HL-60 (cell line): Measurements from ENCODE around the gene PRRG3.

Source experiments
- DNase-seq, 2 experiments: peaks; one replicate each; pipeline ENCODE4 v3.0.0-alpha.2; 2010 to 2020; ENCODE audit warnings: low read depth in 1 of 2, low spot score in 1 of 2
- H3K27ac ChIP-seq: fragments of 250-450 bp; sonication (Bioruptor Pico); replicated peaks from 2 replicates; pipeline ENCODE4 v1.5.1; 2020; ENCODE audit warnings: mild to moderate bottlenecking, moderate library complexity
- H3K27me3 ChIP-seq: fragments of 250-450 bp; sonication (Bioruptor Pico); 2 replicates; pipeline ENCODE4 v1.5.1; 2021; ENCODE audit warnings: mild to moderate bottlenecking, moderate library complexity; ENCODE audit not compliant: insufficient read depth, poor library complexity, severe bottlenecking
- H3K4me3 ChIP-seq: replicated peaks from 2 replicates; pipeline ENCODE4 v1.5.1; 2011; ENCODE audit warnings: mild to moderate bottlenecking, control low read depth, low read length; ENCODE audit not compliant: insufficient read depth
- GABPA ChIP-seq: IDR thresholded peaks from 2 replicates; pipeline ENCODE4 v1.6.1; 2012; ENCODE audit warnings: low read depth
- POLR2AphosphoS5 ChIP-seq: IDR thresholded peaks from 2 replicates; pipeline ENCODE4 v1.6.1; 2012; ENCODE audit warnings: low read depth
- REST ChIP-seq: IDR thresholded peaks from 2 replicates; pipeline ENCODE4 v1.6.1; 2012; ENCODE audit warnings: low read depth; ENCODE audit not compliant: insufficient replicate concordance
- SPI1 ChIP-seq: IDR thresholded peaks from 2 replicates; pipeline ENCODE4 v1.6.1; 2012; ENCODE audit warnings: low read depth, mild to moderate bottlenecking, borderline replicate concordance
- long read RNA-seq: library from polyadenylated mRNA; unstranded; transcript quantifications from one replicate; pipeline ENCODE4 v2.0.0, GENCODE V29; 2020
- TF ChIP-seq, protein P1 (sequence below): IDR thresholded peaks from one replicate; pipeline ENCODE4 v1.5.1; 2011; ENCODE audit warnings: low read length, control low read depth, inconsistent platforms; ENCODE audit not compliant: insufficient read depth

Gene PRRG3
- long read RNA-seq: 0 reads

- TF ChIP-seq SPI1: no peak
- TF ChIP-seq POLR2AphosphoS5: no peak
- TF ChIP-seq REST: no peak
- no peak for TF ChIP-seq GABPA
- TF ChIP-seq, protein P1, sequence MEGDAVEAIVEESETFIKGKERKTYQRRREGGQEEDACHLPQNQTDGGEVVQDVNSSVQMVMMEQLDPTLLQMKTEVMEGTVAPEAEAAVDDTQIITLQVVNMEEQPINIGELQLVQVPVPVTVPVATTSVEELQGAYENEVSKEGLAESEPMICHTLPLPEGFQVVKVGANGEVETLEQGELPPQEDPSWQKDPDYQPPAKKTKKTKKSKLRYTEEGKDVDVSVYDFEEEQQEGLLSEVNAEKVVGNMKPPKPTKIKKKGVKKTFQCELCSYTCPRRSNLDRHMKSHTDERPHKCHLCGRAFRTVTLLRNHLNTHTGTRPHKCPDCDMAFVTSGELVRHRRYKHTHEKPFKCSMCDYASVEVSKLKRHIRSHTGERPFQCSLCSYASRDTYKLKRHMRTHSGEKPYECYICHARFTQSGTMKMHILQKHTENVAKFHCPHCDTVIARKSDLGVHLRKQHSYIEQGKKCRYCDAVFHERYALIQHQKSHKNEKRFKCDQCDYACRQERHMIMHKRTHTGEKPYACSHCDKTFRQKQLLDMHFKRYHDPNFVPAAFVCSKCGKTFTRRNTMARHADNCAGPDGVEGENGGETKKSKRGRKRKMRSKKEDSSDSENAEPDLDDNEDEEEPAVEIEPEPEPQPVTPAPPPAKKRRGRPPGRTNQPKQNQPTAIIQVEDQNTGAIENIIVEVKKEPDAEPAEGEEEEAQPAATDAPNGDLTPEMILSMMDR: no peak
- DNase-seq: no peak
- Histone ChIP-seq H3K27ac (no peak within 1 kb of the TSS), H3K27me3 (no peaks in the 10 kb centered on the region), H3K4me3 (no peak within 1 kb of the TSS)
Observed at GRCh38 chrX:151694661-151695582, at the start of gene PRRG3. TSS of gene PRRG3 (plus strand) at chrX:151695458. CDS start at chrX:151698815, 3,357 bp downstream.

DNA sequence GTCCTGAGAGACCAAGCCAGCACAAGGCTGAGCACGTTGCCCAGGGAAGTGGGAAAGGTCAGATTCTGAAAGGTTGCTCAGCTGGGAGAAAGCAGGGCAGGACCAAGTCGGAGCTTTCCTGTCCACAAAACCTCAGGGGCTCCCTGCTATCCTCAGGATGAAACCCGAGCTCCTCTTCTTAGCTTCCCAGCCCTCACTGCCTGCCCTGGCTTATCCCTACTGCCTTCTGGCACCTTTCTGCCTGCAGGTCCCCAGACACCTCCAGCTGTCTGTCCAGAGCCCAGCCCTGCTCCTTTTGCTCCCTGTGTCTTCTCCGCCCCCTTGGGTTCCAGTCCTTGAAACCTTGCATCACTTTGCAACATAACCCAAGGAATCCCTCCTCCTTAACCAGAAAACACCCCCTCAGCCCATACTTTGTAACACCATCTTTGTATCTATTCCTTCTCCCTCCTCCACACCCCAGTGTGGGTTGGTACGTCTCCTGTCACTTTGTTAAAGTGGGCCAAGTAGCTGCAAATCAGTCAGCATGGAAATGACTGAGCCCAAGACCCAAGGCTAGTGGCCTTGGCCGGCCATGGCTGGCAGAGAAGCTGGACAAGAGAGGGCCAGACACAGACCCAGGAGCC is 20.0 kb upstream of the PRRG3 start:
- no peak overlapping the region for H3K4me3 ChIP-seq
- TF ChIP-seq POLR2AphosphoS5 (no peak), REST (no peak), SPI1 (no peak), GABPA (no peak)
- TF ChIP-seq, protein P1: no peak
- H3K27ac ChIP-seq: no peak overlapping the region
- no peaks in the 10 kb centered on the region for H3K27me3 ChIP-seq
- no peak for DNase-seq

GRCh38 chrX:151676196-151676595 is 19.1 kb upstream of the PRRG3 start:
- DNase-seq: no peak
- TF ChIP-seq SPI1: no peak
- TF ChIP-seq GABPA: no peak
- no peak for TF ChIP-seq REST
- TF ChIP-seq, protein P1: no peak
- TF ChIP-seq POLR2AphosphoS5: no peak
- no peaks in the 10 kb centered on the region for H3K27me3 ChIP-seq
- no peak overlapping the region for H3K27ac ChIP-seq
- H3K4me3 ChIP-seq: no peak overlapping the region
